IMR-90 (cell line): ENCODE results near the gene CEMIP2.

Source experiments
- POLR2A ChIP-seq: IDR thresholded peaks from 2 replicates; pipeline ENCODE4 v1.6.1; 2012; ENCODE audit warnings: mild to moderate bottlenecking, low read depth, low read length
- TF ChIP-seq, protein P1 (sequence below): conservative IDR thresholded peaks from 2 replicates; pipeline ENCODE4 v1.5.1; 2012; ENCODE audit warnings: mild to moderate bottlenecking, low read depth, low read length, improper control_type of control experiment

DNA sequence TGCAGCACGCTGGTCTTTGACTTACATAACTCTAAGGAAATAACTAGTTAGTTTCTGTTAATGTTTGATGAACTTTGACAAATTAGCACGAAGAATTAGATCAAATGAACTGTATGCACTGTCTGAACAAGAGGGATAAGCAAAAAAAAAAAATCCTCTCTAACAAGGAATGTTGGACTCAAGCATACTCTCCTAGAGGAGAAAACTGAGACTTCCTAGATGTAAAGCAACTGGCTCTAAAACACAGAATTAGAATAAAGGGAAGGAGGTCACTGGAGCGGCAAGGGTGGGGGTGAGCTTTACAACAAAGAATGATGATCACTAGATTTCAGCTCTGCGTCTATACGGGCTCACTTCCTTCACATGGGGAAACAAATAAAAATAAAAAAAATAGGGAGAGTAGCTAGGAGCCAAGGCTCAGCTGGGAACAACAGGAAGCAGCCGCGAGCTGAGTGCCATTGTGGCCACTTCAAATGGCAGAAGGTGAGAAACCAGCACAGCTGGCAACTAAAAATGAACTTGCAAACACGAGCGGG is 48.7 kb upstream of the CEMIP2 start:
- TF ChIP-seq, protein P1, sequence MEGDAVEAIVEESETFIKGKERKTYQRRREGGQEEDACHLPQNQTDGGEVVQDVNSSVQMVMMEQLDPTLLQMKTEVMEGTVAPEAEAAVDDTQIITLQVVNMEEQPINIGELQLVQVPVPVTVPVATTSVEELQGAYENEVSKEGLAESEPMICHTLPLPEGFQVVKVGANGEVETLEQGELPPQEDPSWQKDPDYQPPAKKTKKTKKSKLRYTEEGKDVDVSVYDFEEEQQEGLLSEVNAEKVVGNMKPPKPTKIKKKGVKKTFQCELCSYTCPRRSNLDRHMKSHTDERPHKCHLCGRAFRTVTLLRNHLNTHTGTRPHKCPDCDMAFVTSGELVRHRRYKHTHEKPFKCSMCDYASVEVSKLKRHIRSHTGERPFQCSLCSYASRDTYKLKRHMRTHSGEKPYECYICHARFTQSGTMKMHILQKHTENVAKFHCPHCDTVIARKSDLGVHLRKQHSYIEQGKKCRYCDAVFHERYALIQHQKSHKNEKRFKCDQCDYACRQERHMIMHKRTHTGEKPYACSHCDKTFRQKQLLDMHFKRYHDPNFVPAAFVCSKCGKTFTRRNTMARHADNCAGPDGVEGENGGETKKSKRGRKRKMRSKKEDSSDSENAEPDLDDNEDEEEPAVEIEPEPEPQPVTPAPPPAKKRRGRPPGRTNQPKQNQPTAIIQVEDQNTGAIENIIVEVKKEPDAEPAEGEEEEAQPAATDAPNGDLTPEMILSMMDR = no peak
- no peak for TF ChIP-seq POLR2A
